A549 (cell line): ENCODE results near the gene C1orf94.

ENCODE experiments used
- BHLHE40 ChIP-seq: IDR thresholded peaks from 2 replicates; pipeline ENCODE4 v1.6.1; 2012; ENCODE audit warnings: low read depth, low read length, inconsistent platforms
- CBX2 ChIP-seq: fragments of 200-600 bp; sonication (generic); IDR thresholded peaks from 2 replicates; pipeline ENCODE4 v1.6.1; 2016; ENCODE audit warnings: low read depth, mild to moderate bottlenecking, borderline replicate concordance
- CTCF ChIP-seq: fragments of >200 bp; sonication (Bioruptor Twin); formaldehyde crosslinking; IDR thresholded peaks from 3 replicates; pipeline ENCODE4 v1.5.1; 2016
- ESRRA ChIP-seq: fragments of 150-350 bp; IDR thresholded peaks from 2 replicates; pipeline ENCODE4 v1.6.1; 2014; ENCODE audit warnings: mild to moderate bottlenecking, low read length, borderline replicate concordance
- PBX3 ChIP-seq: IDR thresholded peaks from 2 replicates; pipeline ENCODE4 v1.6.1; 2012
- POLR2A ChIP-seq: IDR thresholded peaks from 2 replicates; pipeline ENCODE4 v1.6.1; 2012; ENCODE audit warnings: mild to moderate bottlenecking, low read length
- POLR2AphosphoS2 ChIP-seq: conservative IDR thresholded peaks from 2 replicates; pipeline ENCODE4 v1.6.1; 2012; ENCODE audit warnings: low read length, improper control_type of control experiment, inconsistent platforms
- RCOR1 ChIP-seq: fragments of 150-350 bp; IDR thresholded peaks from 2 replicates; pipeline ENCODE4 v1.6.1; 2014; ENCODE audit warnings: antibody characterized with exemption, low read length, low read depth
- SMC3 ChIP-seq: fragments of >200 bp; sonication (Bioruptor Twin); formaldehyde crosslinking; IDR thresholded peaks from 3 replicates; pipeline ENCODE4 v1.6.1; 2018; ENCODE audit warnings: inconsistent platforms
- TP53 ChIP-seq: fragments of 250-450 bp; sonication (Bioruptor Pico); IDR thresholded peaks from 2 replicates; pipeline ENCODE4 v1.5.0; 2021; ENCODE audit warnings: mild to moderate bottlenecking, moderate library complexity
- USF2 ChIP-seq: fragments of 450-650 bp; IDR thresholded peaks from 2 replicates; pipeline ENCODE4 v1.6.1; 2014; ENCODE audit warnings: antibody characterized with exemption
- ZNF302 ChIP-seq: fragments of 250-450 bp; sonication (Bioruptor Pico); IDR thresholded peaks from 2 replicates; pipeline ENCODE4 v1.9.0; 2021; ENCODE audit warnings: inconsistent platforms, mild to moderate bottlenecking, moderate library complexity

GRCh38 chr1:34128186-34128889, 48.4 kb upstream of the C1orf94 start:
- TF ChIP-seq POLR2A: no peak
- TF ChIP-seq CTCF: no peak
- no peak for TF ChIP-seq CBX2
- no peak for TF ChIP-seq SMC3
- no peak for TF ChIP-seq PBX3
- no peak for TF ChIP-seq TP53 (CRISPR knock-in tag)
- TF ChIP-seq BHLHE40: no peak
- no peak for TF ChIP-seq ESRRA
- no peak for TF ChIP-seq ZNF302
- no peak for TF ChIP-seq POLR2AphosphoS2
- TF ChIP-seq USF2: no peak
- TF ChIP-seq RCOR1: no peak
